Measurements from ENCODE around the gene FOXC1.

The FOXC1 gene

DNA sequence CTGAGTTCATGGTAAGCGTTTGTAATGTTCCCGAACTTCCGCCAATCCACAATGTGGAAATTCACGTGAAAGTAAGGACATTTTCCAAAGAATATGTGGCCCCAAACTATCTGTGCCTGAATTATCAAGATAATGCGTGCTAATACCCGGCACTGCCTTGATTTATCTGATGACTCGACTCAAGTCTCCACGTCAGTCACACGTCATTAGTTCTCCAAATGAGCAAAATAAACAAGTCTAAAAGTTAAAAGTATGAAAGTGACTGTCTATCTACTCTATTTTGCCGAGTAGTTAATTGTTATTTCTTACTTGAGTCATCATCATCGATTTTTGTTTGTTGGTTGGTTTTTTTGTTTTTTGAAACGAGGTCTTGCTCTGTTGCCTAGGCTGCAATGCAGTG is 21.7 kb upstream of the FOXC1 start:
- peak; percentile 1 for TF ChIP-seq CTCF (IDR thresholded peaks at IDR 0.05; ENCODE audit: extremely low read depth, insufficient read depth, missing control alignments)
- in situ Hi-C loops (cut with MboI; ENCODE audit: low pct_unique_long_range_greater_than_20kb, low sequenced_read_pairs, unreplicated experiment), result loop anchor here (25.0 kb wide), 1 partner anchor 1049 kb away; no protein-coding TSS in a partner anchor
- no peak for DNase-seq (ENCODE audit: low spot score)

DNA sequence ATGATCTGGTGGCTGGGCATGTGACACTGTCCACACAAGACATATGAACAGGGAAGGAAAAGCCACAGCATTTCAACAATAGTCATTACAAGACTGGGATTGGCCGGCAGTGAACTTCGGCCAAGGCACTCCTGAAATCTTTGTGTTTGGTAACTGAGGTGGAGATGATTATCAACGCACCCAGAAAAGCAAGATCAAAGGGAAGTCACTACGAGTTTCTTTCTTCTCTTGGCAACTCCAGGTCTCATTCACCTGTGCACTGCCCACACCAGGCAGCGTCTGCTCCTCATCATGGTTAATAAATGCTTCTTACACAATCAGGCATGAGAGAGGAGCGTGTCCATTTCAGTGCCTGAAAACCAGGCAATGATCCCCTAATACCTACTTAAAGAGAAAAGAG is 20.5 kb upstream of the FOXC1 start:
- in situ Hi-C loops (cut with MboI; ENCODE audit: low pct_unique_long_range_greater_than_20kb, low sequenced_read_pairs, unreplicated experiment), result loop anchor here (25.0 kb wide), 1 partner anchor 1048 kb away; no protein-coding TSS in a partner anchor
- no peak for TF ChIP-seq CTCF (IDR thresholded peaks at IDR 0.05; ENCODE audit: extremely low read depth, insufficient read depth, missing control alignments)
- no peak for DNase-seq (ENCODE audit: low spot score)

DNA sequence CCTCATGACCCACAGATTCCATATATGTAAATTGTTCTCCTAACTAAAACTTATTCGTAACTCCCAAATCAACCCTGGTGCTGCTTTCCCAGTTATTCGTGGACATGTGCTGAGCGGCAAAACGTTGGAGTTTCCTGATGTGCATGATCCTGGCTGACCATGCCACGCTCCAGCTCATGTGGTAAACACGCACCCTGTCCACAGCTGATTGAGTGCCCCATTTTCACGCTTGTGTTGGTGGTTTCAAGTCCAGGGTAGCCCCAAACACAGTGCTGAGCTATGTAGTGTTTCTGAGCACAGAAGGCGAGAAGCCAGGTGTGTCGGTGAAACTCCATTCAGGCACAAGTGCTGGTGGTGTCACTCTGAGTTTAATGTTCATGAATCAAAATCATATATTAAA is 19.1 kb upstream of the FOXC1 start:
- in situ Hi-C loops (cut with MboI; ENCODE audit: low pct_unique_long_range_greater_than_20kb, low sequenced_read_pairs, unreplicated experiment), result loop anchor here (10.0 to 25.0 kb wide), 2 partner anchors 764 to 1047 kb away; no protein-coding TSS in a partner anchor

DNA sequence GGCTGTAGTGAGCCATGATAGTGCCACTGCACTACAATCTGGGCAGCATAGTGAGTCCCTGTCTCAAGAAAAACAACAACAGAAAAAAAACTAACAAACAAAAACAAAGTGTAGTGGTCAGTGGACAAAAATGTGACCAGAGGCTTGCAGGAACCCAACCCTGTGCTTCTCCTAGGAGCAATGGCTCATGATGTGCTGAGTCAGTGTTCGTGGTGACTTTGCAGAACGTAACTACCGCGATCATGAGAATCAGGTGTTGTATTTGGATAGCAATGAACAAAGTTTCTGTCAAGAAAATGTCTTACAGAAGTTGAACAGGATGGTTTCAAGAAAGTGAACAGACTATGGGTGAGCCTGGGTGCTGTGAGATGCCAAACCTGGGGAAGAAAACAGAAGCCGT is 18.5 kb upstream of the FOXC1 start:
- TF ChIP-seq CTCF (IDR thresholded peaks at IDR 0.05; ENCODE audit: extremely low read depth, insufficient read depth, missing control alignments), result no peak

More for the DNA sequence above, 19.1 kb upstream of the FOXC1 start:
- TF ChIP-seq CTCF (IDR thresholded peaks at IDR 0.05; ENCODE audit: extremely low read depth, insufficient read depth, missing control alignments), result no peak
- no peak for DNase-seq (ENCODE audit: low spot score)

DNA sequence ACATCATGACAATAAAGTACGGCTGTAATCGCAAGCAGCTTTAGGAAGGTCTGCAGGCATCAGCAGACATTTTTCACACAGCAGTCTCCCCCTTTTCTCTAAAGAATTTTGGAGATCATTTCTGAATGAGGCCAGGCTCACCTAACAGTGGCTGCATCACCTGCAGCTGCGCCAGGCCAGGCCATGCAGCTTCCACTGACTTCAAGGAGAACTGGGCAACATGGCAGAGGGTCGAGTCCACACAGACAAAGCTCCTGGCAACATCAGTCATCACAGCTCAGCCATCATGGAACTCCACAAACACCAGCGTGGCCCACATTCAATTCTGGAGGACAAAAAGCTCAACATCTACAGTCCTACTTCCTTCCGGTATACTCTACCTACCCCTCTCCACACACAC is 17.8 kb upstream of the FOXC1 start:
- DNase-seq (ENCODE audit: low spot score), result no peak
- in situ Hi-C loops (cut with MboI; ENCODE audit: low pct_unique_long_range_greater_than_20kb, low sequenced_read_pairs, unreplicated experiment), result loop anchor here (10.0 to 25.0 kb wide), 2 partner anchors 763 to 1045 kb away; no protein-coding TSS in a partner anchor
- TF ChIP-seq CTCF (IDR thresholded peaks at IDR 0.05; ENCODE audit: extremely low read depth, insufficient read depth, missing control alignments), result no peak

More for the DNA sequence above, 18.5 kb upstream of the FOXC1 start:
- DNase-seq (ENCODE audit: low spot score), result no peak
- in situ Hi-C loops (cut with MboI; ENCODE audit: low pct_unique_long_range_greater_than_20kb, low sequenced_read_pairs, unreplicated experiment), result loop anchor here (10.0 to 25.0 kb wide), 2 partner anchors 764 to 1046 kb away; no protein-coding TSS in a partner anchor

DNA sequence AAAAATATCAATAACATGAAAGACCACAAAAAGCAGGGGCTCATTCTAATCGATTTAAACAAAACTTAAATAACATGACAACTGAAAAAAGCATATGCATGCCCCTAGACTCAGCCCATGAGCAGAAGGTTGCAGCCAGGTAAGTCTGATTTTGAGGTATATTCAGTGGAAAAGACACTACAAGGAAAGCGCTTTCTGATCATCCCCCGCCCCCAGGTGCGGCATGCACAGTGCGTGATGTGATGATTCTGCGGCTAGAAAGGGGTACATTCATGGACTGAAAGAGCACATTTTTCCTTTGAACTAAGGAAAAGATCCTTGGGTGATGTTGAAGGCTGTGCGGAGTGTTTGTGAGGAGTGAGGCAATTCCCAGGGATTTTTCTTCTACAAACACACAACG is 16.9 kb upstream of the FOXC1 start:
- DNase-seq (ENCODE audit: low spot score), result no peak
- TF ChIP-seq CTCF (IDR thresholded peaks at IDR 0.05; ENCODE audit: extremely low read depth, insufficient read depth, missing control alignments), result no peak
- in situ Hi-C loops (cut with MboI; ENCODE audit: low pct_unique_long_range_greater_than_20kb, low sequenced_read_pairs, unreplicated experiment), result loop anchor here (10.0 to 25.0 kb wide), 2 partner anchors 762 to 1044 kb away; no protein-coding TSS in a partner anchor
